Fibroblast of the aortic adventitia (primary cell): ENCODE results near the gene PRKD1. TPM values are rescaled to one million over a fixed set of nuclear protein-coding genes. Genes with fewer than 3 reads are reported as not detected.

Experiments
- DNase-seq: peaks from one replicate; pipeline ENCODE4 v3.0.0-alpha.2; 2010; ENCODE audit warnings: low read depth
- H3K4me3 ChIP-seq: 2 replicates; pipeline ENCODE4 v1.5.1; 2011; ENCODE audit warnings: low read depth, mild to moderate bottlenecking, control low read depth, low read length, moderate library complexity
- total RNA-seq: library from RNA; depleted of rRNA; stranded (reverse); fragments of >200 nt; gene quantifications from 2 replicates; pipeline ENCODE4 v1.2.3, GENCODE V29; 2012; ENCODE audit warnings: low replicate concordance
- TF ChIP-seq, protein P1 (sequence below): IDR thresholded peaks from 2 replicates; pipeline ENCODE4 v1.5.1; 2011; ENCODE audit warnings: mild to moderate bottlenecking, low read length, control low read depth, inconsistent platforms; ENCODE audit not compliant: insufficient read depth

PRKD1 gene
- total RNA-seq, 1 donor, result 11.5 TPM

DNA sequence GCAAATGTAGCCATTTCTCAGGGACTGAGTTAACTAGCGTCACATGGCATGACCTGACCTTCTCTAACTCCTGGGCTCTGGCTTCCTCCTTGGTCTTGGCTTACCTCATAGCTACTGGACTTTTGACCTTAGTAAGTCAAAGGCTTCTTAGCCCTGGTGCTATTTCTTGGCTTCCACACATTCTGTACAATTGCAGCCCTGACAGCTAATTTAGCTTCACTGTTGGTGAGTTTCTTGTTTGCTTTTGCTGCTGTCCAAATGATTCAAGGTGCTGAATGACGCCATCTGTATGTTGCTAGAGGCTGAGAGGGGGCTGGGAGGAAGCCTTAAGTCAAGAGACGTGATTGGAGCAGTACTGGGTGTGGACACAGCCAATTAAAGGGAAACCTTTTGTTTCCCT, 202.7 kb downstream of the PRKD1 start:
- TF ChIP-seq, protein P1, sequence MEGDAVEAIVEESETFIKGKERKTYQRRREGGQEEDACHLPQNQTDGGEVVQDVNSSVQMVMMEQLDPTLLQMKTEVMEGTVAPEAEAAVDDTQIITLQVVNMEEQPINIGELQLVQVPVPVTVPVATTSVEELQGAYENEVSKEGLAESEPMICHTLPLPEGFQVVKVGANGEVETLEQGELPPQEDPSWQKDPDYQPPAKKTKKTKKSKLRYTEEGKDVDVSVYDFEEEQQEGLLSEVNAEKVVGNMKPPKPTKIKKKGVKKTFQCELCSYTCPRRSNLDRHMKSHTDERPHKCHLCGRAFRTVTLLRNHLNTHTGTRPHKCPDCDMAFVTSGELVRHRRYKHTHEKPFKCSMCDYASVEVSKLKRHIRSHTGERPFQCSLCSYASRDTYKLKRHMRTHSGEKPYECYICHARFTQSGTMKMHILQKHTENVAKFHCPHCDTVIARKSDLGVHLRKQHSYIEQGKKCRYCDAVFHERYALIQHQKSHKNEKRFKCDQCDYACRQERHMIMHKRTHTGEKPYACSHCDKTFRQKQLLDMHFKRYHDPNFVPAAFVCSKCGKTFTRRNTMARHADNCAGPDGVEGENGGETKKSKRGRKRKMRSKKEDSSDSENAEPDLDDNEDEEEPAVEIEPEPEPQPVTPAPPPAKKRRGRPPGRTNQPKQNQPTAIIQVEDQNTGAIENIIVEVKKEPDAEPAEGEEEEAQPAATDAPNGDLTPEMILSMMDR, result no peak
- no peak overlapping the region for H3K4me3 ChIP-seq
- DNase-seq, result peak; percentile 18

DNA sequence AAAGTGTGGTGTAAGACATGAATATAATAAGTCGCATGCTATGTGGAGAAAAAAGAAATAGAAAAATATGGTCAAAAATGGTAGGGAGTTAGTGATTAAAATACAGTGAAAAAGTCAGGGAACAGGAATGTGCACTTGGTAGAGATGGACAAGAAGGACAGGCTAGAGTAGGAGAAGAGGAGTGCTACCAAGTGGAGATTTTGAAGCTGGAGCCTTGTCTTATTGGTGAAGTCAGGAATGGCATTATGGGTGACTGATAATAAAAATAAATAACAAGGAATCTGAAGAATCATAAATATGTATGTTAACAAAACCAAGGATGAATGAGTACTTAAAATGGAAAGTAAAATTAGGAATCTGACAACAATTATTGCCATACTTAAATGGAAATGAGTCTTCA, 204.8 kb downstream of the PRKD1 start:
- DNase-seq, result no peak
- no peak overlapping the region for H3K4me3 ChIP-seq
- TF ChIP-seq, protein P1, result no peak

DNA sequence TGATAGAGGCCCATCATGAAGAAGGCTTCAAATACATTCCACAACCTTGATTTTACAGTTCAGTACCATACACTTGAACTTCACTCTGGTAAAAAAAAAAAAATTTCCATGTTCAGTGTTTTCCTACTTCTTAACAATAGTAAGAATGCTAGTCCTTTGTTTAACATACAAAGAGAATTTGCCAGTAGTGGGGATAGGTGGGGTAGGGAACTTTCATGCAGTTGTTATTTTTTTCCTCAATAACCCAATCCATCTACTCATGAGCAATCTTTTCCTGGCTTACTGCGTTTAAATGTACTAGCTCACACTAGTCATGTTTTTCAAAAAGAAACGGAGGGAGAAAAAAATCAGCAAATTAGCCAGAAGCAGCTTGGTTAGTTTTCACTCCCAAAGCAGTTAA, 206.1 kb downstream of the PRKD1 start:
- DNase-seq, result peak; percentile 55
- TF ChIP-seq, protein P1, result no peak
- H3K4me3 ChIP-seq, result no peak overlapping the region

DNA sequence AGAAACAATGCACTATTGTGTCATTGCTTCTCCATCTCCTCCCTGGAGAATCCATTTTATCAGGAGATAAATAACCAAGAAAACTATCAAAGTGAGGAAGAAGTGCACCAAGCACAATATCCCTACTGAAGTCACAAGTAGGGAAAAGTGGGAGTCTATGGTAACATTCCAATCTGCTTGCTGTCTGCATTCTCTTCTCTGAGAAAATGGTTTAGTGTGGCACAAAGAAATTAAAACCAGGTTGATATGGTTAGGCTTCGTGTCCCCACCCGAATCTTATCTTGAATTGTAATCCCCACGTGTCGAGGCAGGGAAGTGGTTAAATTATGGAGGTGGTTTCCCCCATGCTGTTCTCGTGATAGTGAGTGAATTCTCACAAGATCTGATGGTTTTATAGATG, 209.7 kb downstream of the PRKD1 start:
- TF ChIP-seq, protein P1, result no peak
- DNase-seq, result peak; percentile 26
- H3K4me3 ChIP-seq, result no peak overlapping the region

DNA sequence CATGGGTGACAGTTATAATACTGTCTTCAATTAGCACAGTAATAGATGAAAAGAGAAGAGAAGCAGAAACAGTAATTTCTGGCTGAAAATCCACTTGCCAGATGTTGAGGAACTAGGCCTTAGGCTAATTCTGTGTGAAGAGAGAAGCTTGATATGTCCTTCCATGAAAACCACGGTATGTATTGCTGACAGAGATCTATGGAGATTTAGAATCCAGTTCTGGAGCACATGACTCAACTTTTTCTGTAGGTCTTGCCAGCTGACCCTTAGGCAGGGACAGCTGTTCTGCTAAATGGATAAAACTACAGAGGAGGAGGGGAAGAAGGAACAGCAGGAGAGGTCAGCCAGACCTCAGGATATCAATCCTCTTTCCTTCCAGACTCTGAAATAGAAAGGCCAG, 211.5 kb downstream of the PRKD1 start:
- DNase-seq, result peak; percentile 43
- no peak overlapping the region for H3K4me3 ChIP-seq
- TF ChIP-seq, protein P1, result no peak

DNA sequence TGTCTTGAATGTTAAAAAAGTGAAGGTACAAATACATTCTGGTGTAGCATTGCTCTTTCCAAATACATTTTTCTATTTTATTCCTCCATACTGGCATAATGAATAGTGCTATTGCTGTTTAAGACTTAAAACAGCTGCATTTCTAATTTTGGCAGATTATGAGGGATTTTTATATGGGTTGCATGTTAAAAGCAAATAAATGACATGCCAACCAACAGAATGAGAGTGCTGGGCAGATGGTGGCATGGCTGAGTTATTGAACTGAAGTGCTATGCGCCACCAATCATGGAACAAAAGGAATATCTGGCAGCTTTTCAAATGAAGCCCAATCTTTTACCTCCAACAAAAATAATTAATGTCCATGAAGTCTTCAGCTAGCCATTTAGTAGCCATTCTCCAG, 215.0 kb downstream of the PRKD1 start:
- H3K4me3 ChIP-seq, result no peak overlapping the region
- TF ChIP-seq, protein P1, result no peak
- no peak for DNase-seq

DNA sequence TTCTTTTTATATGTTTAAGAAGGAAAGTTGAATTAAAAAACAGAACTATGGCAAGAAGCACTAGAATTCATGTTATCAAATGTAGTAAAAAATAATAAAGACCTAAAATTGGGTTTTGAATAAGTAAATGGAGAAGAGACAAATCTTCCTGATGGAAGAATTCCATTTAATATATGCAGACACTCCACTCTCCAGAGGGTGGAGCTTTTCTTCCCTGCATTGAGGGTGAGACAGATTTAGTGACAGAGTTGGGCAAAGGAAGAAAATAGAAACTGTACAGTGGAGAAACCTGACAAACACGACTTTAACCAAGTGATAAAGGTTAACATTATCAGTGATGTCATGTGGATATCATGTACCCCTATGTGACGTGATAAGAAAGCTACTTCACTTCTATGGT, 217.6 kb downstream of the PRKD1 start:
- no peak overlapping the region for H3K4me3 ChIP-seq
- peak; percentile 33 for DNase-seq
- TF ChIP-seq, protein P1, result peak; percentile 31
